Activated T-helper 2 cell treated with anti-CD3 and anti-CD28 coated beads, Interferon-gamma antibody, Interleukin-2, Interleukin-4, amounts not matched to agents 10 μg/mL and 5 μg/mL and 100 μg/mL, durations not matched to agents 14 hours and 24 hours and 36 hours (primary cell): ENCODE data around the gene CBR4. TPM values are rescaled to one million over a fixed set of nuclear protein-coding genes. Genes with fewer than 3 reads are reported as not detected.
"Not testable (repeated sequence)": the region's sequence is repeated elsewhere in the genome, so short reads cannot be mapped to it uniquely, and the experiment has no call there.

ENCODE experiments used
- DNase-seq: peaks from one replicate; pipeline ENCODE4 v3.0.0; 2021; ENCODE audit warnings: low spot score
- H3K27ac Mint-ChIP-seq: one replicate; pipeline ENCODE4 v1.8.0; 2021; ENCODE audit warnings: mixed read lengths
- H3K27me3 Mint-ChIP-seq: one replicate; pipeline ENCODE4 v1.8.0; 2021; ENCODE audit warnings: low read depth, mixed read lengths
- H3K36me3 Mint-ChIP-seq: one replicate; pipeline ENCODE4 v1.8.0; 2021; ENCODE audit warnings: low read depth, mixed read lengths
- H3K4me1 Mint-ChIP-seq: one replicate; pipeline ENCODE4 v1.8.0; 2021; ENCODE audit warnings: low read depth, mixed read lengths
- H3K4me3 Mint-ChIP-seq: one replicate; pipeline ENCODE4 v1.8.0; 2021; ENCODE audit warnings: low read depth, mild to moderate bottlenecking, moderate library complexity, mixed read lengths
- H3K9me3 Mint-ChIP-seq: one replicate; pipeline ENCODE4 v1.8.0; 2021; ENCODE audit warnings: mixed read lengths
- intact Hi-C: fragments of 100-400 bp; cut with micrococcal nuclease; formaldehyde crosslinking; loops from one replicate; pipeline ENCODE4 v1.15.1; 2023
- total RNA-seq: library from RNA; stranded (reverse); gene quantifications from 2 replicates; pipeline ENCODE4 v1.2.3, GENCODE V29; 2022

Gene CBR4
- total RNA-seq, 1 donor from 2014 or later, result 21.6 TPM

GRCh38 chr4:168998596-168998995 is 11.5 kb downstream of the CBR4 start:
- Mint-ChIP-seq H3K27me3 (no peaks in the 10 kb centered on the region), H3K9me3 (no peaks in the 10 kb centered on the region), H3K36me3 (peaks cover 51% of the 10 kb centered on the region), H3K4me1 (no peaks in the 10 kb centered on the region), H3K27ac (no peak overlapping the region), H3K4me3 (no peak overlapping the region)
- no peak for DNase-seq
- intact Hi-C loops, result no loop called here

- no peak for DNase-seq
- no peaks in the 10 kb centered on the region for H3K9me3 Mint-ChIP-seq
- H3K36me3 Mint-ChIP-seq, result peaks cover 36% of the 10 kb centered on the region
- no peaks in the 10 kb centered on the region for H3K4me1 Mint-ChIP-seq
- no peak overlapping the region for H3K4me3 Mint-ChIP-seq
- H3K27ac Mint-ChIP-seq, result no peak overlapping the region
- intact Hi-C loops, result no loop called here
- H3K27me3 Mint-ChIP-seq, result no peaks in the 10 kb centered on the region
Measured at GRCh38 chr4:168995537-168996295, 14.3 kb downstream of the CBR4 start.

GRCh38 chr4:168994958-168995357 is 15.1 kb downstream of the CBR4 start:
- intact Hi-C loops, result no loop called here
- no peak overlapping the region for H3K27ac Mint-ChIP-seq
- no peak overlapping the region for H3K4me3 Mint-ChIP-seq
- no peaks in the 10 kb centered on the region for H3K9me3 Mint-ChIP-seq
- H3K27me3 Mint-ChIP-seq, result no peaks in the 10 kb centered on the region
- no peak for DNase-seq
- H3K36me3 Mint-ChIP-seq, result peaks cover 29% of the 10 kb centered on the region
- no peaks in the 10 kb centered on the region for H3K4me1 Mint-ChIP-seq

GRCh38 chr4:168993714-168994510 is 16.1 kb downstream of the CBR4 start:
- intact Hi-C loops, result no loop called here
- no peaks in the 10 kb centered on the region for H3K9me3 Mint-ChIP-seq
- no peak for DNase-seq
- no peak overlapping the region for H3K27ac Mint-ChIP-seq
- no peak overlapping the region for H3K4me3 Mint-ChIP-seq
- no peaks in the 10 kb centered on the region for H3K4me1 Mint-ChIP-seq
- no peaks in the 10 kb centered on the region for H3K27me3 Mint-ChIP-seq
- peaks cover 30% of the 10 kb centered on the region for H3K36me3 Mint-ChIP-seq

- H3K4me1 Mint-ChIP-seq, H3K9me3 Mint-ChIP-seq, H3K4me3 Mint-ChIP-seq, intact Hi-C loops, DNase-seq, H3K27ac Mint-ChIP-seq, H3K27me3 Mint-ChIP-seq: not testable (repeated sequence)
- peaks cover 23% of the 10 kb centered on the region for H3K36me3 Mint-ChIP-seq
Measured at GRCh38 chr4:168992952-168993482, 17.0 kb downstream of the CBR4 start.

- intact Hi-C loops, result no loop called here
- Mint-ChIP-seq H3K4me3 (no peak overlapping the region), H3K27ac (no peak overlapping the region), H3K9me3 (peaks cover 30% of the 10 kb centered on the region), H3K36me3 (peaks cover 63% of the 10 kb centered on the region), H3K27me3 (no peaks in the 10 kb centered on the region), H3K4me1 (no peaks in the 10 kb centered on the region)
- DNase-seq, result no peak
Measured at GRCh38 chr4:168981942-168982341, 28.1 kb downstream of the CBR4 start.

- H3K27me3 Mint-ChIP-seq, result no peaks in the 10 kb centered on the region
- no peaks in the 10 kb centered on the region for H3K4me1 Mint-ChIP-seq
- no peak overlapping the region for H3K27ac Mint-ChIP-seq
- no peak for DNase-seq
- intact Hi-C loops, result no loop called here
- H3K4me3 Mint-ChIP-seq, result no peak overlapping the region
- peaks cover 62% of the 10 kb centered on the region for H3K36me3 Mint-ChIP-seq
- H3K9me3 Mint-ChIP-seq, result peaks cover 30% of the 10 kb centered on the region
Measured at GRCh38 chr4:168981460-168981859, 28.6 kb downstream of the CBR4 start.

- Mint-ChIP-seq H3K9me3 (peaks cover 37% of the 10 kb centered on the region), H3K4me1 (no peaks in the 10 kb centered on the region), H3K4me3 (no peak overlapping the region), H3K36me3 (peaks cover 43% of the 10 kb centered on the region), H3K27ac (no peak overlapping the region), H3K27me3 (no peaks in the 10 kb centered on the region)
- intact Hi-C loops, result no loop called here
- no peak for DNase-seq
Measured at GRCh38 chr4:168979338-168979737, 30.7 kb downstream of the CBR4 start.

GRCh38 chr4:168978001-168978700 is 31.9 kb downstream of the CBR4 start:
- peaks cover 35% of the 10 kb centered on the region for H3K36me3 Mint-ChIP-seq

GRCh38 chr4:168972596-168972995 is 37.5 kb downstream of the CBR4 start:
- Mint-ChIP-seq H3K4me1 (peaks cover 12% of the 10 kb centered on the region), H3K36me3 (peaks cover 4% of the 10 kb centered on the region), H3K9me3 (peaks cover 35% of the 10 kb centered on the region), H3K27ac (no peak overlapping the region), H3K27me3 (peaks cover 4% of the 10 kb centered on the region), H3K4me3 (no peak overlapping the region)
- intact Hi-C loops, result loop anchor here (5.0 kb wide), 1 partner anchor 35 kb away; no protein-coding TSS in a partner anchor
- DNase-seq, result no peak

More at GRCh38 chr4:168978001-168978700, 31.9 kb downstream of the CBR4 start:
- intact Hi-C loops, result no loop called here
- Mint-ChIP-seq H3K4me1 (peaks cover 2% of the 10 kb centered on the region), H3K9me3 (peaks cover 40% of the 10 kb centered on the region), H3K4me3 (no peak overlapping the region), H3K27me3 (no peaks in the 10 kb centered on the region), H3K27ac (no peak overlapping the region)
- no peak for DNase-seq

GRCh38 chr4:168960716-168961115 is 49.3 kb downstream of the CBR4 start:
- H3K36me3 Mint-ChIP-seq, result no peaks in the 10 kb centered on the region
- H3K27me3 Mint-ChIP-seq, result no peaks in the 10 kb centered on the region
- intact Hi-C loops, result no loop called here
- no peaks in the 10 kb centered on the region for H3K4me1 Mint-ChIP-seq
- peaks cover 3% of the 10 kb centered on the region for H3K9me3 Mint-ChIP-seq
- no peak overlapping the region for H3K27ac Mint-ChIP-seq
- DNase-seq, result no peak
- no peak overlapping the region for H3K4me3 Mint-ChIP-seq

- Mint-ChIP-seq H3K27ac (no peak overlapping the region), H3K4me1 (no peaks in the 10 kb centered on the region), H3K36me3 (no peaks in the 10 kb centered on the region), H3K9me3 (no peaks in the 10 kb centered on the region), H3K4me3 (no peak overlapping the region), H3K27me3 (no peaks in the 10 kb centered on the region)
- DNase-seq, result no peak
- intact Hi-C loops, result no loop called here
Measured at GRCh38 chr4:168955674-168956073, 54.4 kb downstream of the CBR4 start.
